ENCODE results near the gene ATG10.
A peak's percentile ranks its signal among the peaks of the same experiment; 100 is the strongest.
"Not testable (repeated sequence)": the region's sequence is repeated elsewhere in the genome, so short reads cannot be mapped to it uniquely, and the experiment has no call there.

ATG10 gene

GRCh38 chr5:82255844-82256243 is 284.0 kb downstream of the ATG10 start:
- no peak for TF ChIP-seq CTCF (conservative IDR thresholded peaks at IDR 0.05; ENCODE audit: low read depth, low read length)
- H3K4me3 ChIP-seq (ENCODE audit: low read length) = no peak overlapping the region
- DNase-seq (ENCODE audit: low read depth) = no peak

GRCh38 chr5:82257247-82257646 is 285.4 kb downstream of the ATG10 start:
- no peak for TF ChIP-seq CTCF (conservative IDR thresholded peaks at IDR 0.05; ENCODE audit: low read depth, low read length)
- no peak for DNase-seq (ENCODE audit: low read depth)
- no peak overlapping the region for H3K4me3 ChIP-seq (ENCODE audit: low read length)

- H3K4me3 ChIP-seq (ENCODE audit: low read length) = no peak overlapping the region
- no peak for TF ChIP-seq CTCF (conservative IDR thresholded peaks at IDR 0.05; ENCODE audit: low read depth, low read length)
- no peak for DNase-seq (ENCODE audit: low read depth)
These were observed 285.9 kb downstream of the ATG10 start for GRCh38 chr5:82257729-82258128.

- TF ChIP-seq CTCF (conservative IDR thresholded peaks at IDR 0.05; ENCODE audit: low read depth, low read length) = peak; percentile 60
- peak; percentile 13 for DNase-seq (ENCODE audit: low read depth)
- H3K4me3 ChIP-seq (ENCODE audit: low read length) = no peak overlapping the region
These were observed 287.5 kb downstream of the ATG10 start for GRCh38 chr5:82259172-82259800.

GRCh38 chr5:82265047-82265446 is 293.2 kb downstream of the ATG10 start:
- no peak for DNase-seq (ENCODE audit: low read depth)
- no peak overlapping the region for H3K4me3 ChIP-seq (ENCODE audit: low read length)
- TF ChIP-seq CTCF (conservative IDR thresholded peaks at IDR 0.05; ENCODE audit: low read depth, low read length) = no peak

- DNase-seq (ENCODE audit: low read depth); H3K4me3 ChIP-seq (ENCODE audit: low read length): not testable (repeated sequence)
These were observed 295.6 kb downstream of the ATG10 start for GRCh38 chr5:82267297-82267933.

GRCh38 chr5:82269363-82269762 is 297.5 kb downstream of the ATG10 start:
- H3K4me3 ChIP-seq (ENCODE audit: low read length); DNase-seq (ENCODE audit: low read depth): not testable (repeated sequence)

- not testable (repeated sequence) for DNase-seq (ENCODE audit: low read depth); H3K4me3 ChIP-seq (ENCODE audit: low read length)
These were observed 300.9 kb downstream of the ATG10 start for GRCh38 chr5:82272571-82273356.

- H3K4me3 ChIP-seq (ENCODE audit: low read length); DNase-seq (ENCODE audit: low read depth): not testable (repeated sequence)
These were observed 301.6 kb downstream of the ATG10 start for GRCh38 chr5:82273426-82273825.
